SIG-M5 treated with dmso at 0.1 percent for 504 hours (cell line): Measurements from ENCODE around the gene PCDHB6.
"Not testable (repeated sequence)": the region's sequence is repeated elsewhere in the genome, so short reads cannot be mapped to it uniquely, and the experiment has no call there.

Experiments used
- DNase-seq: peaks from one replicate; lab custom pipeline; 2025; ENCODE audit not compliant: unreplicated experiment; lab: John Stamatoyannopoulos, UW

The PCDHB6 gene

DNA sequence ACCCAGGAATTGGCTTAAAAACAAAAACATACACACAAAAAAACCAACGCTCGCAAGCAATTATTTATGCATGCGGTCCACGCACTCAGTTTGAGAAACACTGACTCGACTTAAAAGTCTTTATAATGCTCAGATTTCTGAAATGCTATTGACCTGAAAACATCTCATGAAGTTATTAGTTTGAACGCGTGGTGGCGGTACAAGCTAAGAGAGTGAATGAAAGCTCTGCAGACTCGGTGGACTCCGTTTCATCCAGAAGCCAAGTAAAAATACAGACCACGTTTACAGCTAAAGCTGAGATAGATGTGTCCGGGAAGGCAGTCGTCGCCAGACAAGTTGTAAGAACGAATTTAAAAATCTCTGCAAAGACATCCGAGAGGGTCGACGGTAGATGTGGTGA lies at the start of gene PCDHB6:
Gene PCDHB6, plus strand, starts transcription at position 246 of the 400 bp plus-strand sequence. CDS start 201 bp downstream, outside the sequence.
- no peak for DNase-seq

DNA sequence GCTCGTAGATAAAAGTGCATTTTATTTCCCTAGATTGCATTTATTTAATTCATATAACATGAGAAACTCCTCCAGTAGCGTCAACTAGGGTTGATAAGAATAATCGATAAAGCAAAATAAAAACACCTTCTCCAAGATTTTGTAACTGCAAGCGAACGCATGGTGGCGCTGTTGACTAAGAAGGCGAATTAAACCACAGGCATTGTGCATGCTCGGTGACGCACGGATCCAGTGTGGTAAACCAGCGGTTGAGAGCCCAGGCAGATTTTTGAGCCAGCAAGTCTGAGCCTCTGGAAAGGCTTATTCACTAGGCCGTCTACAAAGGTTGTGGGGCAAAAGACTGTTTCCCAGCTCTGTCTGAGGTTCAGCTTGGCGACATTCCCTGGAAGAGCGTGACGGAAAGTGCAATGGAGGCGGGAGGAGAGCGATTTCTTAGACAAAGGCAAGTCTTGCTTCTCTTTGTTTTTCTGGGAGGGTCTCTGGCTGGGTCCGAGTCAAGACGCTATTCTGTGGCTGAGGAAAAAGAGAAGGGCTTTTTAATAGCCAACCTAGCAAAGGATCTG lies 49.5 kb upstream of the PCDHB6 start, which contains the start of gene PCDHB3:
Gene PCDHB3, plus strand, starts transcription at position 231 of the 563 bp plus-strand sequence. Its CDS starts 177 bp downstream, at position 408.
- peak; percentile 7 for DNase-seq

DNA sequence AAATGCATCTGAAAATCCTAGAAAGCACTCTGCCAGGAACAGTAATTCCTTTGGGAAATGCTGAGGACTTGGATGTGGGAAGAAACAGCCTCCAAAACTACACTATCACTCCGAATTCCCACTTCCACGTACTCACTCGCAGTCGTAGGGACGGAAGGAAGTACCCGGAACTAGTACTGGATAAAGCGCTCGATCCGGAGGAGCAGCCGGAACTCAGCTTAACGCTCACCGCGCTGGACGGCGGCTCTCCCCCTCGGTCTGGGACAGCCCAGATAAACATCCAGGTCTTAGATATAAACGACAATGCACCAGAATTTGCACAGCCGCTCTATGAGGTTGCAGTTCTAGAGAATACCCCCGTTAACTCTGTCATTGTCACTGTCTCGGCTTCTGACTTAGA lies 48.8 kb upstream of the PCDHB6 start:
- DNase-seq = no peak

DNA sequence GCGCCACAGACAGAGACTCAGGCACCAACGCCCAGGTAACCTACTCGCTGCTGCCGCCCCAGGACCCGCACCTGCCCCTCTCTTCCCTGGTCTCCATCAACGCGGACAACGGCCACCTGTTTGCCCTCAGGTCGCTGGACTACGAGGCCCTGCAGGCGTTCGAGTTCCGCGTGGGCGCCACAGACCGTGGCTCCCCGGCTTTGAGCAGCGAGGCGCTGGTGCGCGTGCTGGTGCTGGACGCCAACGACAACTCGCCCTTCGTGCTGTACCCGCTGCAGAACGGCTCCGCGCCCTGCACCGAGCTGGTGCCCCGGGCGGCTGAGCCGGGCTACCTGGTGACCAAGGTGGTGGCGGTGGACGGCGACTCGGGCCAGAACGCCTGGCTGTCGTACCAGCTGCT lies 47.8 kb upstream of the PCDHB6 start:
- not testable (repeated sequence) for DNase-seq

DNA sequence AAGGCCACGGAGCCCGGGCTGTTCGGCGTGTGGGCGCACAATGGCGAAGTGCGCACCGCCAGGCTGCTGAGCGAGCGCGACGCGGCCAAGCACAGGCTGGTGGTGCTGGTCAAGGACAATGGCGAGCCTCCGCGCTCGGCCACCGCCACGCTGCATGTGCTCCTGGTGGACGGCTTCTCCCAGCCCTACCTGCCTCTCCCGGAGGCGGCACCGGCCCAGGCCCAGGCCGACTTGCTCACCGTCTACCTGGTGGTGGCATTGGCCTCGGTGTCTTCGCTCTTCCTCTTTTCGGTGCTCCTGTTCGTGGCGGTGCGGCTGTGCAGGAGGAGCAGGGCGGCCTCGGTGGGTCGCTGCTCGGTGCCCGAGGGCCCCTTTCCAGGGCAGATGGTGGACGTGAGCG lies 47.4 kb upstream of the PCDHB6 start:
- DNase-seq = not testable (repeated sequence)

DNA sequence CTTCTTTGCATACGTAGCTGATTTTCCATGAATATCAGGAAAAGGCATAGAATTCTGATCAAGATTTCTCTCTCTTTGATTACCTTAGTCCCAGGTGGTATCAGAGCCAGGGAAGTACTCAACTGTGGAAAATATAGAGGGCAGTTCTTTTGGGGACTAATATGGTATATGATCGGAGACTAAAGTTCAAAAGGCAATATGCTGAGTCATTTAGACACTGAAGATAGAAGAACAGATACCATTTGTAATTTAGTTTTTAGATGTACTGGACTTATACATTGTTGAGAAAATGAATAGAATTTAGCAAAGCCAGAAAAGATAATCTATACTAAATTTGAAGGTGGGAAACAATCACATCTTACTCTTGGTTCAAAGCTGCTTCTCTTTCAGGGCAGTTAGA lies 44.5 kb upstream of the PCDHB6 start:
- DNase-seq = no peak

DNA sequence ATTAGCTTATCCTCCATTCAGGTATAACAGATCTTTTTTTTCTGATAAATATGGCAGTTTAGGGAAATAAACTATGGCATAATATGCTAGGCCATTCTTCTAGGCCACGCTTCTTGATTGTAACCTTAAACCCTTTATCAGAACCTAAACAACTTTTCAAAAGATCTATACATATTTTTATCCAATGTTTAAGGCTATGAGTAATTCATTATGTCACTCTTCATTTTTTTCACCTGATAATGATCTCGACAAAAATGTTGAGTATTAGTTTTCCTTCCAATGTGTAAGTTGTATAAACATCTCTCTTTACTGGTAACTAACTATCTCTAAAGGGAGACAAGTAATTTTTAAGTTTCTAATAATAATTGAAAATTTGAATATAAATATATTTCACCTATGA lies 30.6 kb upstream of the PCDHB6 start:
- no peak for DNase-seq

DNA sequence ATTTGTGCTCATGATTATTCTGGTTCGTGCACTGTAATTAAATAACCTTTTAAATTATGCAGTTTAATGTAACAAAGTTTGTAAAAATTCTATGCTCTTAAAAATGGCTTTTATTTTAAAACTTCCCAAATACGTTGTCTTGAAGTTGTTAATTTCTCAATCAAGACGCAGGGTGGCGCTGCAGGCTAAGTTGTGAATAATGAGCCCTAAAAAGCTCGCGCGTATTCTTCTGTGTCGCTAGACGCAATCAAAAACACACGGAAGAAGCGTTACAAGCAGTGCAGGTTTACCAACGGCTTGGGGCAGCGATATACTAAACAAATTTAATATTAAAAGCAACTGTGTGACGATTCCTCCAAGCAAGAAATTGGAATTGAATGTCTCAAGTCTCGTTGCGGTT lies 28.3 kb upstream of the PCDHB6 start, which contains the start of gene PCDHB4:
Gene PCDHB4, plus strand, starts transcription at position 256 of the 400 bp plus-strand sequence. CDS start 181 bp downstream, outside the sequence.
- no peak for DNase-seq

DNA sequence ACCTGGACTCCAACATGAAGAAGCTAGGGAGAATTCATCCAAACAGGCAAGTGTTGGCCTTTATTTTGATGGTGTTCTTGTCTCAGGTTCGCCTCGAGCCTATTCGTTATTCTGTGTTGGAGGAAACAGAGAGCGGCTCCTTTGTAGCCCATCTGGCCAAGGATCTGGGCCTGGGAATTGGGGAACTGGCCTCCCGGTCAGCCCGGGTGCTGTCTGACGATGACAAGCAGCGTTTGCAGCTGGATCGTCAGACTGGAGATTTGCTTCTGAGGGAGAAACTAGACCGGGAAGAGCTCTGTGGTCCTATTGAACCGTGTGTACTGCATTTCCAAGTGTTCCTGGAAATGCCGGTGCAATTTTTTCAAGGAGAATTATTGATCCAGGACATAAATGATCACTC lies 27.9 kb upstream of the PCDHB6 start:
- no peak for DNase-seq

DNA sequence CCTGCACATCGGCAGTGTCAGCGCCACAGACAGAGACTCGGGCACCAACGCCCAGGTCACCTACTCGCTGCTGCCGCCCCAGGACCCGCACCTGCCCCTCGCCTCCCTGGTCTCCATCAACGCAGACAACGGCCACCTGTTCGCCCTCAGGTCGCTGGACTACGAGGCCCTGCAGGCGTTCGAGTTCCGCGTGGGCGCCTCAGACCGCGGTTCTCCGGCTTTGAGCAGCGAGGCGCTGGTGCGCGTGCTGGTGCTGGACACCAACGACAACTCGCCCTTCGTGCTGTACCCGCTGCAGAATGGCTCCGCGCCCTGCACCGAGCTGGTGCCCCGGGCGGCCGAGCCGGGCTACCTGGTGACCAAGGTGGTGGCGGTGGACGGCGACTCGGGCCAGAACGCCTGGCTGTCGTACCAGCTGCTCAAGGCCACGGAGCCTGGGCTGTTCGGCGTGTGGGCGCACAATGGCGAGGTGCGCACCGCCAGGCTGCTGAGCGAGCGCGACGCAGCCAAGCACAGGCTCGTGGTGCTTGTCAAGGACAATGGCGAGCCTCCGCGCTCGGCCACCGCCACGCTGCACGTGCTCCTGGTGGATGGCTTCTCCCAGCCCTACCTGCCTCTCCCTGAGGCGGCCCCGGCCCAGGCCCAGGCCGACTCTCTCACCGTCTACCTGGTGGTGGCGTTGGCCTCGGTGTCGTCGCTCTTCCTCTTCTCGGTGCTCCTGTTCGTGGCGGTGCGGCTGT lies 26.3 kb upstream of the PCDHB6 start:
- DNase-seq = not testable (repeated sequence)

DNA sequence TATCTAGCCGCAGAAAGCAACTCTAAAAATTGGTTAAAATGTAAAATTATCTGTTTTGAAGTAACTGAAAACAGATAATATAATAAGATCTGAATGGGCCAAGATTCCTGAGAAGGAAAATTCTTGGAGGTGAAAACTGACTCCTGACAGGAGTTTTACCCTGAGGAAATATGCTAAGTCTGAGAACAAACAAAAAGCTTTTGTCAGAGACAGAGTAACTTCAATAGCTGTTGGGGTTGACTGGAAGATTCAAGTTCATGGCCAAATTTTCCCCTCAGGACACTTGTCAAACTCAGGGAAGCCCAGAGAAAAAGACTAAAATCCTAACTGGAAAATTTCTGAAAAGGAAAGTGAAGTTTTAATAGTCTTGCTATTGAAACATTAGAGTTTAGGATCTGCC lies 22.6 kb upstream of the PCDHB6 start:
- DNase-seq = no peak

DNA sequence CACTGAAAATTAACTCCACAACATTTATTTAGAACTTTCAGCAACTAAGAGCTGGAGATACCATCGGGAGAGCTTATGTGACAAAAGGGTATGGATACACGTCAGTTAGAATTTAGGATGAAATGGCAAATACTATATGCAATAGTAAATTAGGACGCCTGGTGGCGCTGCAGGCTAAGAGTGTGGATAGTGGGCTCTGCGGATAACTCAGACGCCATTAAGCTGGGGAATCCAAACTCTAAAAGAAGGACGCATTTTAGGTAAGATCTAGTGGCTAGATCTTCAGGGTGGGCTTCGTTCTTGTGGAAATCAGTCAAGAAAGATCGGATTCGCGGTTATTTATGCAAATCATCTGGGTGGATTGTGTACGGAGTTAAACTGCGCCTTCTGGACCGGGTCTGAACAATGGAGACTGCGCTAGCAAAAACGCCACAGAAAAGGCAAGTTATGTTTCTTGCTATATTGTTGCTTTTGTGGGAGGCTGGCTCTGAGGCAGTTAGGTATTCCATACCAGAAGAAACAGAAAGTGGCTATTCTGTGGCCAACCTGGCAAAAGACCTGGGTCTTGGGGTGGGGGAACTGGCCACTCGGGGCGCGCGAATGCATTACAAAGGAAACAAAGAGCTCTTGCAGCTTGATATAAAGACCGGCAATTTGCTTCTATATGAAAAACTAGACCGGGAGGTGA lies 14.7 kb upstream of the PCDHB6 start, which contains the start of gene PCDHB5:
Gene PCDHB5, plus strand, starts transcription at position 177 of the 688 bp plus-strand sequence. Its CDS starts 229 bp downstream, at position 406.
- DNase-seq = no peak

DNA sequence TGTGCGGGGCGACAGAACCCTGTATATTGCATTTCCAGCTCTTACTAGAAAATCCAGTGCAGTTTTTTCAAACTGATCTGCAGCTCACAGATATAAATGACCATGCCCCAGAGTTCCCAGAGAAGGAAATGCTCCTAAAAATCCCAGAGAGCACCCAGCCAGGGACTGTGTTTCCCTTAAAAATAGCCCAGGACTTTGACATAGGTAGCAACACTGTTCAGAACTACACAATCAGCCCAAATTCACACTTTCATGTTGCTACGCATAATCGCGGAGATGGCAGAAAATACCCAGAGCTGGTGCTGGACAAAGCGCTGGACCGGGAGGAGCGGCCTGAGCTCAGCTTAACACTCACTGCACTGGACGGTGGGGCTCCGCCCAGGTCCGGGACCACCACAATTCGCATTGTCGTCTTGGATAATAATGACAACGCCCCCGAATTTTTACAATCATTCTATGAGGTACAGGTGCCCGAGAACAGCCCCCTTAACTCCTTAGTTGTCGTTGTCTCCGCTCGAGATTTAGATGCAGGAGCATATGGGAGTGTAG lies 14.1 kb upstream of the PCDHB6 start:
- DNase-seq = no peak

DNA sequence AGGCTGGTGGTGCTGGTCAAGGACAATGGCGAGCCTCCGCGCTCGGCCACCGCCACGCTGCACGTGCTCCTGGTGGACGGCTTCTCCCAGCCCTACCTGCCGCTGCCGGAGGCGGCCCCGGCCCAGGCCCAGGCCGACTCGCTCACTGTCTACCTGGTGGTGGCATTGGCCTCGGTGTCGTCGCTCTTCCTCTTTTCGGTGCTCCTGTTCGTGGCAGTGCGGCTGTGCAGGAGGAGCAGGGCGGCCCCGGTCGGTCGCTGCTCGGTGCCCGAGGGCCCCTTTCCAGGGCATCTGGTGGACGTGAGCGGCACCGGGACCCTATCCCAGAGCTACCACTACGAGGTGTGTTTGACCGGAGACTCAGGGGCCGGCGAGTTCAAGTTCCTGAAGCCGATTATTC lies 12.5 kb upstream of the PCDHB6 start:
- DNase-seq = not testable (repeated sequence)

DNA sequence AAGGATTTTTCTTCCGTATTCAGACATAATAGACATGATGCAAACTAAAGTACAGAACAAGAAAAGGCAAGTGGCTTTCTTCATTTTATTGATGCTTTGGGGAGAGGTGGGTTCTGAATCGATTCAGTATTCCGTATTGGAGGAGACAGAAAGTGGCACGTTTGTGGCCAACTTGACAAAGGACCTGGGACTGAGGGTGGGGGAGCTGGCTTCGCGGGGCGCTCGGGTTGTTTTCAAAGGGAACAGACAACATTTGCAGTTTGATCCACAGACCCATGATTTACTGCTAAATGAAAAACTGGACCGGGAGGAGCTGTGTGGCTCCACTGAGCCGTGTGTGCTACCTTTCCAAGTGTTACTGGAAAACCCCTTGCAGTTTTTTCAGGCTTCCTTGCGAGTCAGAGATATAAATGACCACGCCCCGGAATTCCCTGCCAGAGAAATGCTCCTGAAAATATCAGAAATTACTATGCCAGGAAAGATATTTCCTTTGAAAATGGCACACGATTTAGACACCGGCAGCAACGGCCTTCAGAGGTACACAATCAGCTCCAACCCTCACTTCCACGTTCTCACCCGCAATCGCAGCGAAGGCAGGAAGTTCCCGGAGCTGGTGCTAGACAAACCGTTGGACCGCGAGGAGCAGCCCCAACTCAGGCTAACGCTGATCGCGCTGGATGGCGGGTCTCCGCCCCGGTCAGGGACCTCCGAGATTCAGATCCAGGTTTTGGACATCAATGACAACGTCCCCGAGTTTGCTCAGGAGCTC lies 551 bp downstream of the PCDHB6 start:
- DNase-seq = no peak

DNA sequence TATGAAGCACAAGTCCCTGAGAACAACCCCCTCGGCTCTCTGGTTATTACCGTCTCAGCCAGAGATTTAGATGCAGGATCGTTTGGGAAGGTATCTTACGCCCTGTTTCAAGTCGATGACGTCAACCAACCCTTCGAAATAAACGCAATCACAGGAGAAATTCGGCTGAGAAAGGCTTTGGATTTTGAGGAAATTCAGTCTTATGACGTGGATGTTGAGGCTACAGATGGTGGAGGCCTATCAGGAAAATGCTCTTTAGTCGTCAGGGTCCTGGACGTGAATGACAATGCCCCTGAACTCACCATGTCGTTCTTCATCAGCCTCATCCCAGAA lies 1.1 kb downstream of the PCDHB6 start:
- no peak for DNase-seq

DNA sequence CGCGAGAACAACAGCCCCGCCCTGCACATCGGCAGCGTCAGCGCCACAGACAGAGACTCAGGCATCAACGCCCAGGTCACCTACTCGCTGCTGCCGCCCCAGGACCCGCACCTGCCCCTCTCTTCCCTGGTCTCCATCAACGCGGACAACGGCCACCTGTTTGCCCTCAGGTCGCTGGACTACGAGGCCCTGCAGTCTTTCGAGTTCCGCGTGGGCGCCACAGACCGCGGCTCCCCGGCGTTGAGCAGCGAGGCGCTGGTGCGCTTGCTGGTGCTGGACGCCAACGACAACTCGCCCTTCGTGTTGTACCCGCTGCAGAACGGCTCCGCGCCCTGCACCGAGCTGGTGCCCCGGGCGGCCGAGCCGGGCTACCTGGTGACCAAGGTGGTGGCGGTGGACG lies 1.8 kb downstream of the PCDHB6 start:
- not testable (repeated sequence) for DNase-seq

DNA sequence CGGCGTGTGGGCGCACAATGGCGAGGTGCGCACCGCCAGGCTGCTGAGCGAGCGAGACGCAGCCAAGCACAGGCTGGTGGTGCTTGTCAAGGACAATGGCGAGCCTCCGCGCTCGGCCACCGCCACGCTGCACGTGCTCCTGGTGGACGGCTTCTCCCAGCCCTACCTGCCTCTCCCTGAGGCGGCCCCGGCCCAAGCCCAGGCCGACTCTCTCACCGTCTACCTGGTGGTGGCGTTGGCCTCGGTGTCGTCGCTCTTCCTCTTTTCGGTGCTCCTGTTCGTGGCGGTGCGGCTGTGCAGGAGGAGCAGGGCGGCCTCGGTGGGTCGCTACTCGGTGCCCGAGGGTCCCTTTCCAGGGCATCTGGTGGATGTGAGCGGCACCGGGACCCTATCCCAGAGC lies 2.2 kb downstream of the PCDHB6 start:
- DNase-seq = not testable (repeated sequence)

DNA sequence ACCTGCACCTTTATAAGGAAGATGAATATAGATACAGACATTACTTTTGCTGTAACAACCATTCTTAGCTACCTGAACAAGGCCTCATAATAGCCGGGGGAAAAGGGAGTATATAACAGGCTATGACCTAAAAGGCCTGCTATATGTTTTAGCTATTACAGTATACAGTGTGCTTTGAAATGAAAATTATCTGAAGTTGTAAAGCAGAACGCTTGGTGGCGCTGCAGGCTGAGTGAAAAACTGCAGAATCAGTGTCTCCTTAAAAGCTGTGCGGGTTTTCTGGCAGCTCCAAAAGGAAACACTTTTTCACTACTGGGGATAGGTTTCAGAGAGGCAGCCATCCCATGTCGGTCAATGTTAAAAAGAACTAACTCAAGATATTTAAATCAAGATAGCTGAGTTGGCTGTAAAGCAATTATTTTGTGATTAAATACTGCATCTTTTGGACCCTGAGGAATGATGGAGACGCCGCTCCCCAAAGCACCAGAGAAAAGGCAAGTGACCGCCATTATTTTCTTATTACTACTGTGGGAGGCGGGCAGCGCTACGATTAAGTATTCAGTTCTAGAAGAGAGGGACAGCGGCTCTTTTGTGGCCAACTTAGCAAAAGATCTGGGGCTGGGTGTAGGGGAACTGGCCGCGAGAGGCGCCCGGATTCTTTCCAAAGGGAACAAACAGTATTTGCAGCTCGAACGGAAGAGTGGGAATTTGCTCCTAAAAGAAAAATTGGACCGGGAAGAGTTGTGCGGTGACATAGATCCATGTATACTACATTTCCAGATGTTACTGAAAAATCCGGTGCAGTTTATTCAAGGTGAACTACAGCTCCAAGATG lies 5.9 kb downstream of the PCDHB6 start:
- no peak for DNase-seq

DNA sequence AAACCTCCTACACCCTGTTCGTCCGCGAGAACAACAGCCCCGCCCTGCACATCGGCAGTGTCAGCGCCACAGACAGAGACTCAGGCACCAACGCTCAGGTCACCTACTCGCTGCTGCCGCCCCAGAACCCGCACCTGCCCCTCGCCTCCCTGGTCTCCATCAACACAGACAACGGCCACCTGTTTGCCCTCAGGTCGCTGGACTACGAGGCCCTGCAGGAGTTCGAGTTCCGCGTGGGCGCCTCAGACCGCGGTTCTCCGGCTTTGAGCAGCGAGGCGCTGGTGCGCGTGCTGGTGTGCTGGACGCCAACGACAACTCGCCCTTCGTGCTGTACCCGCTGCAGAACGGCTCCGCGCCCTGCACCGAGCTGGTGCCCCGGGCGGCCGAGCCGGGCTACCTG lies 7.5 kb downstream of the PCDHB6 start:
- not testable (repeated sequence) for DNase-seq
